Glutamatergic neuron (in vitro differentiated cells): ENCODE measurements around the gene B3GALNT1. TPM values are rescaled to one million over a fixed set of nuclear protein-coding genes. Genes with fewer than 3 reads are reported as not detected.

Source experiments
- total RNA-seq: library from RNA; stranded (reverse); fragmentation: NEBNext Ultra II Directional; extraction: Animal tissue kit (Norgen Biotek cat#: 25700); gene quantifications from one replicate; pipeline ENCODE4 v1.2.1, GENCODE V29; 2021; ENCODE audit not compliant: unreplicated experiment

Gene B3GALNT1
- total RNA-seq, 1 donor from 2014 or later: 2.6 TPM

Other genes starting within 250 kb of the B3GALNT1 start
- gene NMD3, start 116.0 kb upstream of the B3GALNT1 start, total RNA-seq: 49.3 TPM